DND-41 (cell line): ENCODE data around the gene SGCB.

Experiments
- CTCF ChIP-seq: IDR thresholded peaks from 2 replicates; pipeline ENCODE4 v1.5.1; 2012; ENCODE audit warnings: borderline replicate concordance, low read length, moderate library complexity, mild to moderate bottlenecking; ENCODE audit not compliant: poor library complexity, severe bottlenecking; ENCODE audit errors: extremely low read depth
- EZH2 ChIP-seq: IDR thresholded peaks from 3 replicates; pipeline ENCODE4 v1.6.1; 2012; ENCODE audit warnings: borderline replicate concordance, low read depth, mild to moderate bottlenecking, moderate library complexity, low read length, inconsistent platforms; ENCODE audit not compliant: severe bottlenecking

GRCh38 chr4:52051213-52051614 lies 13.1 kb upstream of the SGCB start, which contains the start of gene SPATA18:
- TF ChIP-seq CTCF (no peak), EZH2 (no peak)
